Suppressor macrophage (primary cell): ENCODE results near the gene RFC4.
A peak's percentile ranks its signal among the peaks of the same experiment; 100 is the strongest.
"Not testable (repeated sequence)": the region's sequence is repeated elsewhere in the genome, so short reads cannot be mapped to it uniquely, and the experiment has no call there.

Experiments
- DNase-seq, 4 experiments: peaks; one replicate each; pipeline ENCODE4 v3.0.0-alpha.2; 2020 to 2022

Gene RFC4

GRCh38 chr3:186824430-186825139 is 18.3 kb upstream of the RFC4 start:
- DNase-seq: no peak

- no peak for DNase-seq
Observed at GRCh38 chr3:186823386-186823785, 17.1 kb upstream of the RFC4 start.

- DNase-seq: not testable (repeated sequence)
Observed at GRCh38 chr3:186822388-186822759, 16.1 kb upstream of the RFC4 start.

GRCh38 chr3:186821429-186822387 is 15.4 kb upstream of the RFC4 start:
- DNase-seq: peak; percentile 55 to 89 (median 66)

- no peak for DNase-seq
Observed at GRCh38 chr3:186818956-186819355, 12.7 kb upstream of the RFC4 start.

- DNase-seq: no peak
Observed at GRCh38 chr3:186818516-186818915, 12.2 kb upstream of the RFC4 start.

GRCh38 chr3:186815435-186815834 is 9.2 kb upstream of the RFC4 start:
- peak; percentile 46 to 74 (median 62) for DNase-seq

GRCh38 chr3:186814100-186814499 is 7.8 kb upstream of the RFC4 start:
- DNase-seq: no peak

- not testable (repeated sequence) for DNase-seq
Observed at GRCh38 chr3:186811313-186811712, 5.0 kb upstream of the RFC4 start.

- DNase-seq: no peak
Observed at GRCh38 chr3:186810336-186810996, 4.2 kb upstream of the RFC4 start.

- no peak for DNase-seq
Observed at GRCh38 chr3:186807231-186807630, 949 bp upstream of the RFC4 start.

GRCh38 chr3:186803447-186803846 is 2.8 kb downstream of the RFC4 start:
- DNase-seq: not testable (repeated sequence)

GRCh38 chr3:186802701-186803100 is 3.6 kb downstream of the RFC4 start:
- DNase-seq: peak in 2 of 4 experiments; percentile 23 to 49

GRCh38 chr3:186800285-186800684 is 6.0 kb downstream of the RFC4 start:
- no peak for DNase-seq

GRCh38 chr3:186798239-186798874 is 7.9 kb downstream of the RFC4 start:
- DNase-seq: no peak

- peak in 1 of 4 experiments; percentile 28 for DNase-seq
Observed at GRCh38 chr3:186790261-186790981, 15.9 kb downstream of the RFC4 start.

GRCh38 chr3:186789554-186790260 is 16.6 kb downstream of the RFC4 start:
- DNase-seq: no peak

- no peak for DNase-seq
Observed at GRCh38 chr3:186788482-186789370, 17.6 kb downstream of the RFC4 start.

GRCh38 chr3:186787642-186788481 is 18.4 kb downstream of the RFC4 start:
- DNase-seq: no peak
